Measurements from ENCODE around the gene LONP1. TPM values are rescaled to one million over a fixed set of nuclear protein-coding genes. Genes with fewer than 3 reads are reported as not detected.

LONP1 gene
- total and polyA plus RNA-seq, 12 donors, result 177 to 523 (median 373) TPM

- DNase-seq, result peak; percentile 69 to 88 (median 84)
- peak overlapping the region in 3 of 4 donors; percentile 71 to 92 (median 89) for H3K4me3 ChIP-seq
- no peaks in the 10 kb centered on the region for H3K9me3 ChIP-seq (replicated peaks in 1 of 3)
- peaks cover 26 to 41% of the 10 kb centered on the region in 2 donors for H3K4me1 ChIP-seq (replicated peaks in 1 of 2)
- peak overlapping the region; percentile 78 to 100 (median 96) for H3K27ac ChIP-seq
- TF ChIP-seq POLR2A (IDR thresholded peaks at IDR 0.05) (peak in 1 of 2 donors; percentile 80), CTCF (IDR thresholded peaks at IDR 0.05) (no peak)
- H3K27me3 ChIP-seq, result no peaks in the 10 kb centered on the region
- WGBS, 4 donors, result 16 to 21% (median 18%) methylated on average over 11 of the region's 11 CpGs
- H3K36me3 ChIP-seq (replicated peaks in 1 of 2), result peaks cover 0 to 5% of the 10 kb centered on the region in 2 donors
- intact Hi-C loops (cut with DNase I), result no loop called here
Measured at GRCh38 chr19:5718579-5719273, 1.2 kb downstream of the LONP1 start.

GRCh38 chr19:5718037-5718578, 1.8 kb downstream of the LONP1 start:
- H3K36me3 ChIP-seq (replicated peaks in 1 of 2), result peaks cover 0 to 11% of the 10 kb centered on the region in 2 donors
- no peak for TF ChIP-seq POLR2A (IDR thresholded peaks at IDR 0.05)
- TF ChIP-seq CTCF (IDR thresholded peaks at IDR 0.05), result no peak
- no peaks in the 10 kb centered on the region for H3K9me3 ChIP-seq (replicated peaks in 1 of 3)
- no peaks in the 10 kb centered on the region for H3K27me3 ChIP-seq
- peak overlapping the region; percentile 78 to 100 (median 96) for H3K27ac ChIP-seq
- 30 to 57% (median 36%) methylated on average over 12 to 14 of the region's 14 CpGs for WGBS, 4 donors
- DNase-seq, result peak; percentile 42 to 77 (median 74)
- peak overlapping the region in 1 of 4 donors; percentile 89 for H3K4me3 ChIP-seq
- intact Hi-C loops (cut with DNase I), result no loop called here
- H3K4me1 ChIP-seq (replicated peaks in 1 of 2), result peaks cover 26 to 41% of the 10 kb centered on the region in 2 donors

GRCh38 chr19:5717215-5717935, 2.6 kb downstream of the LONP1 start:
- no peaks in the 10 kb centered on the region for H3K9me3 ChIP-seq (replicated peaks in 1 of 3)
- WGBS, 4 donors, result 38 to 56% (median 42%) methylated on average over 7 to 8 of the region's 8 CpGs
- H3K27ac ChIP-seq, result peak overlapping the region; percentile 78 to 100 (median 96)
- H3K36me3 ChIP-seq (replicated peaks in 1 of 2), result peaks cover 0 to 18% of the 10 kb centered on the region in 2 donors
- H3K4me3 ChIP-seq, result no peak overlapping the region
- intact Hi-C loops (cut with DNase I), result no loop called here
- TF ChIP-seq CTCF (IDR thresholded peaks at IDR 0.05) (no peak), POLR2A (IDR thresholded peaks at IDR 0.05) (no peak)
- no peaks in the 10 kb centered on the region for H3K27me3 ChIP-seq
- peak in 4 of 7 donors; percentile 33 to 64 (median 42) for DNase-seq
- H3K4me1 ChIP-seq (replicated peaks in 1 of 2), result peaks cover 26 to 41% of the 10 kb centered on the region in 2 donors

GRCh38 chr19:5714816-5715215, 5.1 kb downstream of the LONP1 start:
- H3K4me3 ChIP-seq, result no peak overlapping the region
- no peaks in the 10 kb centered on the region for H3K27me3 ChIP-seq
- intact Hi-C loops (cut with DNase I), result no loop called here
- H3K36me3 ChIP-seq (replicated peaks in 1 of 2), result peaks cover 0 to 43% of the 10 kb centered on the region in 2 donors
- no peak for TF ChIP-seq POLR2A (IDR thresholded peaks at IDR 0.05)
- TF ChIP-seq CTCF (IDR thresholded peaks at IDR 0.05), result no peak
- DNase-seq, result no peak
- no peak overlapping the region for H3K27ac ChIP-seq
- H3K9me3 ChIP-seq (replicated peaks in 1 of 3), result no peaks in the 10 kb centered on the region
- WGBS, 4 donors, result 86 to 94% (median 89%) methylated on average over 10 of the region's 10 CpGs
- H3K4me1 ChIP-seq (replicated peaks in 1 of 2), result peaks cover 22 to 35% of the 10 kb centered on the region in 2 donors
